Stomach (tissue), 4 donors: Measurements from ENCODE around the gene GALNT17.

Source experiments
- EP300 ChIP-seq: sonication (generic); formaldehyde crosslinking; IDR thresholded peaks from one replicate; pipeline ENCODE4 v1.6.1; 2017; ENCODE audit warnings: antibody characterized with exemption
- POLR2A ChIP-seq, 4 donors: fragments of 450-650 bp; IDR thresholded peaks; one replicate each; pipeline ENCODE4 v1.6.1; 2016; ENCODE audit warnings: antibody characterized with exemption in 4 of 4, control low read depth in 2 of 4, mild to moderate bottlenecking in 1 of 4, moderate library complexity in 1 of 4
- POLR2AphosphoS5 ChIP-seq, 3 donors: sonication (generic); formaldehyde crosslinking; IDR thresholded peaks; one replicate each; pipeline ENCODE4 v1.6.1; 2016; ENCODE audit warnings: antibody characterized with exemption in 3 of 3
- TF ChIP-seq, protein P1 (sequence below), 7 experiments: fragments of 450-650 bp in 4 of 7; fragments of 200-600 bp in 3 of 7; sonication (generic) in 3 of 7; IDR thresholded peaks; one replicate each; pipeline ENCODE4 v1.5.1; 2016 to 2019; ENCODE audit warnings: antibody characterized with exemption in 7 of 7, control low read depth in 2 of 7, mild to moderate bottlenecking in 1 of 7

DNA sequence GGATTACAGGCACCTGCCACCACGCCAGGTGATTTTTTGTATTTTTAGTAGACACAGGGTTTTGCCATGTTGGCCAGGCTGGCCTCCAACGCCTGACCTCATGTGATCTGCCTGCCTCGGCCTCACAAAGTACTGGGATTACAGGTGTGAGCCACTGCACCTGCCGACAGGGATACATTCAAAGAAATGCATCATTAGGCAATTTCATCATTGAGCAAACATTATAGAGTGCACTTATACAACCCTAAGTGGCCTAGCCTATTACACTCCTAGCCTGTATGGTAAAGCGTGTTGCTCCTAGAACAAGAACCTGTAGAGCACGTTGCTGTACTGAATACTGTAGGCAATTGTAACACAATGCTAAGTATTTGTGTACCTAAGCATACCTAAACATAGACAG lies 350.3 kb downstream of the GALNT17 start:
- TF ChIP-seq EP300, result no peak
- TF ChIP-seq, protein P1, sequence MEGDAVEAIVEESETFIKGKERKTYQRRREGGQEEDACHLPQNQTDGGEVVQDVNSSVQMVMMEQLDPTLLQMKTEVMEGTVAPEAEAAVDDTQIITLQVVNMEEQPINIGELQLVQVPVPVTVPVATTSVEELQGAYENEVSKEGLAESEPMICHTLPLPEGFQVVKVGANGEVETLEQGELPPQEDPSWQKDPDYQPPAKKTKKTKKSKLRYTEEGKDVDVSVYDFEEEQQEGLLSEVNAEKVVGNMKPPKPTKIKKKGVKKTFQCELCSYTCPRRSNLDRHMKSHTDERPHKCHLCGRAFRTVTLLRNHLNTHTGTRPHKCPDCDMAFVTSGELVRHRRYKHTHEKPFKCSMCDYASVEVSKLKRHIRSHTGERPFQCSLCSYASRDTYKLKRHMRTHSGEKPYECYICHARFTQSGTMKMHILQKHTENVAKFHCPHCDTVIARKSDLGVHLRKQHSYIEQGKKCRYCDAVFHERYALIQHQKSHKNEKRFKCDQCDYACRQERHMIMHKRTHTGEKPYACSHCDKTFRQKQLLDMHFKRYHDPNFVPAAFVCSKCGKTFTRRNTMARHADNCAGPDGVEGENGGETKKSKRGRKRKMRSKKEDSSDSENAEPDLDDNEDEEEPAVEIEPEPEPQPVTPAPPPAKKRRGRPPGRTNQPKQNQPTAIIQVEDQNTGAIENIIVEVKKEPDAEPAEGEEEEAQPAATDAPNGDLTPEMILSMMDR (IDR thresholded peaks at IDR 0.05), result no peak
- TF ChIP-seq POLR2A (IDR thresholded peaks at IDR 0.05), result no peak
- TF ChIP-seq POLR2AphosphoS5 (IDR thresholded peaks at IDR 0.05), result no peak
